Mucosa of gallbladder (tissue), 1 donor: ENCODE data around the gene ALDH1A2. TPM values are rescaled to one million over a fixed set of nuclear protein-coding genes. Genes with fewer than 3 reads are reported as not detected.
"Not testable (repeated sequence)": the region's sequence is repeated elsewhere in the genome, so short reads cannot be mapped to it uniquely, and the experiment has no call there.

Experiments used
- DNase-seq: peaks from one replicate; pipeline ENCODE4 v3.0.0-alpha.2; 2020; ENCODE audit warnings: low spot score
- total RNA-seq: library from RNA; stranded (reverse); gene quantifications from one replicate; pipeline ENCODE4 v1.2.1, GENCODE V29; 2021
- donor health status: DM: no; HTN: no; CAD: no.

Gene ALDH1A2
- total RNA-seq, 1 donor from 2014 or later = 134 TPM

DNA sequence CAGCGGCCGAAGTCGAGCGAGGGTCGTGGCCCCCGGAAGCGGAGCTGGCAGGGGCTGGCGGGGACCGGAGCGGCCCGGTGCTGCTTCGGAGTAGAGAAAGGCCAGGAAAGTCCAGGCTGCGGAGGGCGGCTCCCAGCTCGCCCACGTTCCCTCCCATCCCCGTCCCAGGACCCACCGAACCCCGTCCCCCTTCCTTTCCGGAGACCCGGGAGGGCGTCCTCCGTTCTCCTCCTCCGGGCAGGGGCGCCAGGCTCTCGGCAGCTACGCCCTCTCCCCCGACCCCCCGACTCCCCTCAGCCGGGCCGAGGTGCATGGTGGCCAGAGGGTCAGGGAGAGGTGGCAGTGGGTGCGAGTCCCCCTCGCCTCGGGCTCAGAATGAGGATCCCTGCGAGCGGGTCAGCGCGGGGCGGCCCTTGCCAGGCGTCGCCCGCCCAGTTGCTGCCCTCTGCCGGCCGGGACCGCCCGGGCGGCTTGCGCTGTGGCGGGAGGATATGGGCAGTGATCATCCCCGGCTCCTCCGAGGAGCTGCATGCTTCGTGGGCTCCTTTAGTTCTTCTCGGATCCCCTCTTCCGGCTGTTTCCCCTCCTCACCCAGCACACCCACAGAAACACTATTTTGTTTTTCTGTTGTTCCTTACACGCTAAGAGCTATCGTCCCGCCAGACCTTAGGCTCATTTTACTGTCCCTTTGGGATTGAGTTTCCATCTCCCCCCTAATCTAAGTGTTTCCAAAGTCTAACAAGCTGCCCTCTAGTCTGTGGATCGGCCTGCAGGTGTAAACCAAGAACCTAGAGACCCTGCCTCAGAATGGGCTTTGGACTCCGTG lies 744 bp upstream of the ALDH1A2 start:
- peak; percentile 60 for DNase-seq

DNA sequence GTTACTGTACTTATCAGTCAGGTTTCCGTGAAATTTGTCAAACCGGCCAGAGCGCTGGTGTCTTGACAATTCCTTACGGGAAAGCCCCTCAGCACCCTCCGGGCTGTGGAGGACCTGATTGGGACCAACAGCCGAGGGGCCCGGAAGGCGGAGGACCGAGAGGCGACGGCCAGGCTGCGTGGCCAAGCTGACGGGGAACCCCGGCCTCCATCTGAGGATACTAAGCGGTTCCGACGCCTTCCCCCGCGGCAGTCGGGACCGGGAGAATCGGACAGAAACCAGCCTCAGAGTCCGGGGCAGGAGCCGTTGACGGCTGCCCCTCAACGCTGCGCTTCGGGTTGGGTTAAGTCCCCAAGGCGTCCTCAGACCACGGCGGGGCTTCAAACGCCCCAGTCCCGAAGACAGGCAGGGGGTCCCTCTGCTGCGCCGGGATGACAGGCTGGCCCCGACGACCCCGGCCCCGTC lies 499 bp downstream of the ALDH1A2 start:
- peak; percentile 17 for DNase-seq

DNA sequence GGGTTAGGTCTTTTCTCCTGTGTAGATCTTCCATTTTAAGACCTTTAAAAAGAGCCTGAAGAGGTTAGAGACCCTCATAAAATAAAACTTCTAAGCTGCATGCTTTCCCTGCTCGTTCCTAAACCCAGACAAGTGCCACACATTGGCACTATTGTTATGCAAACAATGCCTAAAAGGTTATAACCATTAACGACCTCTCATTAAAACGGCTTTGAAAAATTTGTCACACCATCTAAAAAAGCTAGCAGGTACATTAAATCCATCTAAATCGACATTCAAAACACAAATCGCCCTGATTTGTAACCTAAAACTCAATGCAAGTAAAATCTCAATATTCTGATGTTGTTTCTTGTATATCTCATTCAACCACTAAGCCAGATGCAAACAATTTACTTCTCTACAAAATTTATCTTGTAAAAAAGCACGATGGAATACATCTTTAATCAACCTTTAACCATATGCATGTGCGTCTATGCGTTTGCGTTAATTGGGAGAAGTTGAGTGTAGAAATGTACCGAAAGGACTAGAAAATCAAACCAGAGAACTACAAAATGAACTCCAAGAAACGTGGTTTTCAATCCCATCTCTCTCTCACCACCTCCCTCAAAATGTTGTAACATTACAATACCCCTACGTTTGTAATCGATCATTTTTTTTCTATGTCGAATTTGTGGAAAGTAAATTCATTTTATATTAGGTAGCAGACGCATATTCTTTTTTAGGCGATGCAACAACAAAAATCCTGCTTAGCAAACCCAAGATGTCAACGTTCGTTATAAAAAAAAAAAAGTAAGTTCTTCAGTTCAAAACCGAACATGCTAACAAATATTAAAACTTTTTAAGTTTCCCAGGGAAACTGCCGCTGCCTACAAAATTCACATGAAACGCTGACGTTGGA lies 1.2 kb downstream of the ALDH1A2 start:
- DNase-seq = no peak

- DNase-seq = no peak
Measured at GRCh38 chr15:58063614-58064013, 1.9 kb downstream of the ALDH1A2 start.

- no peak for DNase-seq
Measured at GRCh38 chr15:58062983-58063382, 2.5 kb downstream of the ALDH1A2 start.

- no peak for DNase-seq
Measured at GRCh38 chr15:58062175-58062574, 3.3 kb downstream of the ALDH1A2 start.

DNA sequence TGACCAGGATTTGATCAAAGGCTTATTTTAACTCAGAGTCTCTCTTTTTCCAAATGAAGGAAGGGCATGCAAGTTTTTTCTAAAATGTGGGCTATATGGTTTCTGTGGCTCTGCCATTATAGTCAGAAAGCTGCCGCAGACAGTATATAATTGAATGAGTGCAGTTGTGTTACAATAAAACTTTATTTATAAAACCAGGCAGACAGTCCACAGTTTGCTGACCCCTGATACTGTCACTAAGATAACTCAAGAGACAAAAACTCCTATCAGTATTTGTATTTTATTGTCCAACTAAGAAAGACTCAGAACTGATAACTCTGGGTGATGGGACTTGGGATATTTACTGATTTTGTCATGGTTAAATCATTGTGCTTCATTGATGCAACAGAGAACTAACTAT lies 4.9 kb downstream of the ALDH1A2 start:
- DNase-seq = no peak

GRCh38 chr15:58058729-58059128 lies 6.8 kb downstream of the ALDH1A2 start:
- no peak for DNase-seq

DNA sequence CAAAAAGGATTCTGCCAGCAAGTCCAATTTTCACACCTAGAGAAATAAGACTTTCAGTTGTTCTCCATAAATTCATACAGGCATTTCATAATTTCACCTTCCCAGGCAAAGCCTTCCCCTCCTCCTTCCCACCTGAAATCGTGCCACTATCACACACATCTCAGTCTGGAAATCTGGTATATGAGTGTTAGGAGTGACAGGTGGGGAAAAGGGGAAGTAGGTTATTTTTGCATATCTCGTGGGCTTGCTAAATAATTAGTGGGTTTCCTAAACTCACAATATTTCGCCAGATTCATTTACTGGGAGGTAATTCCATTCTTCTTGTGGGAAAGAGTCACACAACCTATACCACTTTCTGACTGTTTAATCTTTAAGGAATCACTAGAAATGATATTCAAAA lies 7.4 kb downstream of the ALDH1A2 start:
- no peak for DNase-seq

GRCh38 chr15:58057559-58057958 lies 8.0 kb downstream of the ALDH1A2 start:
- no peak for DNase-seq

- DNase-seq = no peak
Measured at GRCh38 chr15:58056015-58056414, 9.5 kb downstream of the ALDH1A2 start.

- no peak for DNase-seq
Measured at GRCh38 chr15:58053315-58054153, 12.0 kb downstream of the ALDH1A2 start.

DNA sequence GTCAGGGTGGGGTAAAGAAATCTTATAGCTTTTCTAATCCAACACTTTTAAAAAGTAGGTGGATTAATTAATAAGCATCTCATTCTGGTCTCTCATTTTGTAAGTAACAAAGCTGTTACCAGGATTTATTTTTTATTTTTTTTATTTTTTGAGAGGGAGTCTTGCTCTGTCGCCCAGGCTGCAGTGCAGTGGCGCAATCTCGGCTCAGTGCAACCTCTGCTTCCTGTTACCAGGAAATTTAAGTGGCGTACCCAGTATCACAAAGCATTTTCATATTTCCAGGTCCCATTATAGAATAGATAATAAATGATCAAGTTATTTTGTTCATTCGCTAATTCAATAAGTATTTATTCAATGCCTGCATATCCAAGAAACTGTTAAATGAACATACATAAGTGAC lies 13.2 kb downstream of the ALDH1A2 start:
- no peak for DNase-seq

GRCh38 chr15:58049520-58050227 lies 15.8 kb downstream of the ALDH1A2 start:
- DNase-seq = no peak

DNA sequence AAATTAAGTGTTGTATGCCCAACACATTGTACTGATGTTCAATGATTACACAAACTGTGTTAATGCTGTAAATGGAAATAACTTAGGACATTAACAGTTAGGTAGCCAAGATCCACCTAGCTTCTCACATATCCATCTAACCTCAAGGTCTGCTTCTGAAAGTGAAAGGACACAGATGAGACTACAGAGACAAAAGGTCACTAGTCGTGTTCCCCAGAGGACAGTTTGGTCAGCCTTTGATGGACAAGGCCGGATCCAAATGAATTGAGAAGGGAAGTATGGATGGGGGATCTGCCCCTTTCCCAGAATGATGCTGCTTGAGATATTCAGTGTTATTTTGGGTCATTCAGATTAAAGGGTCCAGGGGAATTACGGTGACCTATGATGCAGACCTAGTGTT lies 17.2 kb downstream of the ALDH1A2 start:
- DNase-seq = no peak

GRCh38 chr15:58047149-58047548 lies 18.4 kb downstream of the ALDH1A2 start:
- DNase-seq = no peak

DNA sequence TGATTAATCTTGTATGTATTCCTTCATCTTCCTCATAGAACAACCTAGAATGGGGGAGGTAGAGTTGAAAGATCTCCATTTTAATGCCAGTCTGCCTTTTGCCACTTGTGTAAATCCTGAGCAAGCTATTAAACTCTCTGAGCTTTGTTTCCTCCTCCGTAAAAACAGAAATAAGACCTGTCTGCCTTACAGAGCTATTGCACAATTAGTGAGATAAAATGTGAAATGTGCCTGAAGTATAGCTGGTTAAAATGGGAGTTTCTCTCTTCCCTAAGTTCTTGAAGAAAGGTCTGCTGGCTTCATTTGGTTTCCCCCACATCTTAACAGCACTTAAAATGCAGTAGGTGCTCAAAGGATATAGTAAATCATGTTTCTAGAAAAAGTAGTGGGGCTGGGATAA lies 19.0 kb downstream of the ALDH1A2 start:
- no peak for DNase-seq

GRCh38 chr15:58045376-58045775 lies 20.1 kb downstream of the ALDH1A2 start:
- DNase-seq = not testable (repeated sequence)

GRCh38 chr15:58044551-58044950 lies 21.0 kb downstream of the ALDH1A2 start:
- no peak for DNase-seq

GRCh38 chr15:58043192-58043903 lies 22.2 kb downstream of the ALDH1A2 start:
- DNase-seq = peak; percentile 27
